ES-I3 (cell line): ENCODE results near the gene NOCT.
"Not testable (repeated sequence)": the region's sequence is repeated elsewhere in the genome, so short reads cannot be mapped to it uniquely, and the experiment has no call there.

Experiments used
- H3K36me3 ChIP-seq: 2 replicates; pipeline ENCODE4 v1.6.1; 2013; ENCODE audit warnings: mild to moderate bottlenecking, low read length, control low read depth, moderate library complexity; ENCODE audit not compliant: insufficient read depth
- H3K4me1 ChIP-seq: 2 replicates; pipeline ENCODE4 v1.6.1; 2013; ENCODE audit warnings: mild to moderate bottlenecking, control low read depth, low read length; ENCODE audit not compliant: insufficient read depth
- H3K9ac ChIP-seq: 2 replicates; pipeline ENCODE4 v1.6.1; 2013; ENCODE audit warnings: low read depth, mild to moderate bottlenecking, low read length, moderate library complexity
- H3K9me3 ChIP-seq: 2 replicates; pipeline ENCODE4 v1.6.1; 2013; ENCODE audit warnings: mild to moderate bottlenecking, low read length, moderate library complexity; ENCODE audit not compliant: control insufficient read depth, insufficient read depth

NOCT gene

GRCh38 chr4:139018971-139019758 is 3.6 kb downstream of the NOCT start:
- H3K36me3 ChIP-seq: peaks cover 3% of the 10 kb centered on the region; the same call in 1 of the 2 replicates
- peaks cover 32% of the 10 kb centered on the region for H3K4me1 ChIP-seq
- no peaks in the 10 kb centered on the region for H3K9me3 ChIP-seq
- H3K9ac ChIP-seq: peak overlapping the region; percentile 99; the same call in 1 of the 2 replicates

GRCh38 chr4:139020384-139020783 is 4.8 kb downstream of the NOCT start:
- Histone ChIP-seq H3K9ac (peak overlapping the region; percentile 29), H3K4me1 (peaks cover 27% of the 10 kb centered on the region), H3K36me3 (peaks cover 3% of the 10 kb centered on the region; the same call in 1 of the 2 replicates), H3K9me3 (no peaks in the 10 kb centered on the region)

- Histone ChIP-seq H3K4me1 (peaks cover 27% of the 10 kb centered on the region), H3K9ac (peak overlapping the region; percentile 23; the same call in 1 of the 2 replicates)
- H3K36me3 ChIP-seq, H3K9me3 ChIP-seq: not testable (repeated sequence)
Observed at GRCh38 chr4:139021071-139021470, 5.5 kb downstream of the NOCT start.

GRCh38 chr4:139022835-139023234 is 7.3 kb downstream of the NOCT start:
- H3K4me1 ChIP-seq: peaks cover 29% of the 10 kb centered on the region
- peaks cover 3% of the 10 kb centered on the region; the same call in 1 of the 2 replicates for H3K36me3 ChIP-seq
- H3K9me3 ChIP-seq: no peaks in the 10 kb centered on the region

GRCh38 chr4:139024686-139025085 is 9.1 kb downstream of the NOCT start:
- Histone ChIP-seq H3K9ac (no peak overlapping the region), H3K4me1 (peaks cover 31% of the 10 kb centered on the region), H3K36me3 (peaks cover 3% of the 10 kb centered on the region; the same call in 1 of the 2 replicates), H3K9me3 (no peaks in the 10 kb centered on the region)

More at GRCh38 chr4:139022835-139023234, 7.3 kb downstream of the NOCT start:
- H3K9ac ChIP-seq: no peak overlapping the region

GRCh38 chr4:139025841-139026240 is 10.3 kb downstream of the NOCT start:
- Histone ChIP-seq H3K9me3 (no peaks in the 10 kb centered on the region), H3K9ac (no peak overlapping the region), H3K36me3 (peaks cover 3% of the 10 kb centered on the region; the same call in 1 of the 2 replicates), H3K4me1 (peaks cover 23% of the 10 kb centered on the region)

GRCh38 chr4:139027776-139028175 is 12.2 kb downstream of the NOCT start:
- Histone ChIP-seq H3K4me1 (peaks cover 22% of the 10 kb centered on the region), H3K9ac (no peak overlapping the region), H3K9me3 (no peaks in the 10 kb centered on the region), H3K36me3 (no peaks in the 10 kb centered on the region; the same call in 1 of the 2 replicates)

- no peaks in the 10 kb centered on the region for H3K36me3 ChIP-seq
- H3K9ac ChIP-seq: no peak overlapping the region
- H3K9me3 ChIP-seq: no peaks in the 10 kb centered on the region
- H3K4me1 ChIP-seq: peaks cover 19% of the 10 kb centered on the region
Observed at GRCh38 chr4:139028191-139028661, 12.6 kb downstream of the NOCT start.

GRCh38 chr4:139029866-139030363 is 14.3 kb downstream of the NOCT start:
- H3K9ac ChIP-seq, H3K36me3 ChIP-seq, H3K9me3 ChIP-seq: not testable (repeated sequence)
- peaks cover 16% of the 10 kb centered on the region for H3K4me1 ChIP-seq

GRCh38 chr4:139030614-139031235 is 15.1 kb downstream of the NOCT start:
- no peak overlapping the region for H3K9ac ChIP-seq
- peaks cover 2% of the 10 kb centered on the region; the same call in 1 of the 2 replicates for H3K36me3 ChIP-seq
- H3K9me3 ChIP-seq: no peaks in the 10 kb centered on the region
- H3K4me1 ChIP-seq: peaks cover 13% of the 10 kb centered on the region

GRCh38 chr4:139035650-139036049 is 20.1 kb downstream of the NOCT start:
- no peaks in the 10 kb centered on the region for H3K9me3 ChIP-seq
- H3K36me3 ChIP-seq: peaks cover 8% of the 10 kb centered on the region
- H3K4me1 ChIP-seq: peaks cover 4% of the 10 kb centered on the region; the same call in 1 of the 2 replicates
- no peak overlapping the region for H3K9ac ChIP-seq

- H3K4me1 ChIP-seq: peaks cover 4% of the 10 kb centered on the region; the same call in 1 of the 2 replicates
- no peak overlapping the region for H3K9ac ChIP-seq
- H3K36me3 ChIP-seq: peaks cover 8% of the 10 kb centered on the region
- no peaks in the 10 kb centered on the region for H3K9me3 ChIP-seq
Observed at GRCh38 chr4:139036885-139037284, 21.3 kb downstream of the NOCT start.

- Histone ChIP-seq H3K36me3 (peaks cover 10% of the 10 kb centered on the region), H3K4me1 (peaks cover 4% of the 10 kb centered on the region; the same call in 1 of the 2 replicates), H3K9me3 (no peaks in the 10 kb centered on the region), H3K9ac (no peak overlapping the region)
Observed at GRCh38 chr4:139038874-139039443, 23.4 kb downstream of the NOCT start.

GRCh38 chr4:139042981-139043460 is 27.4 kb downstream of the NOCT start:
- peaks cover 4% of the 10 kb centered on the region; the same call in 1 of the 2 replicates for H3K4me1 ChIP-seq
- no peaks in the 10 kb centered on the region for H3K9me3 ChIP-seq
- peaks cover 19% of the 10 kb centered on the region for H3K36me3 ChIP-seq
- H3K9ac ChIP-seq: no peak overlapping the region
